HCT116 (cell line): ENCODE results near the gene GALNT6. TPM values are rescaled to one million over a fixed set of nuclear protein-coding genes. Genes with fewer than 3 reads are reported as not detected.

Experiments used
- ATAC-seq: fragments of 200-7000 bp; cut with Tn5 transposase; 2 replicates; pipeline ENCODE4 v1.9.1; 2020; ENCODE audit warnings: mild to moderate bottlenecking, moderate library complexity
- BruUV-seq: library from RNA; stranded (reverse); fragments of 400-500 nt; replicated peaks from 2 replicates; lab custom pipeline; 2021; lab: Mats Ljungman, UMichigan
- CTCF ChIA-PET: fragments of 300-600 bp; sonication (Branson Sonifier 250); formaldehyde crosslinking; loops from one replicate; lab custom pipeline; 2021; ENCODE audit warnings: antibody characterized with exemption; lab: Charles Lee
- POLR2A ChIA-PET: fragments of 300-600, 350-600 bp; sonication (Branson Sonifier 250); formaldehyde crosslinking; loops from one replicate; lab custom pipeline; 2021; ENCODE audit warnings: antibody characterized with exemption; lab: Charles Lee
- RAD21 ChIA-PET, 2 experiments: fragments of 300-600 bp; sonication (Branson Sonifier 250); formaldehyde crosslinking; loops; one replicate each; lab custom pipeline; 2023; ENCODE audit warnings: low total read pairs in 2 of 2; ENCODE audit not compliant: uncharacterized antibody in 2 of 2, unreplicated experiment in 2 of 2, low non-redundant PET in 1 of 2; lab: Charles Lee
- DNase-seq: peaks from one replicate; pipeline ENCODE4 v3.0.0-alpha.2; 2010; ENCODE audit warnings: low read depth, low spot score
- H2AFZ ChIP-seq: fragments of 200-600 bp; shearing (Covaris generic), sonication (generic); 2 replicates; pipeline ENCODE4 v1.6.1; 2017; ENCODE audit warnings: low read depth, mixed run types, mixed read lengths, antibody characterized with exemption, low read length; ENCODE audit not compliant: poor library complexity, severe bottlenecking
- H3K27ac ChIP-seq: 2 replicates; pipeline ENCODE4 v1.5.1; 2012; ENCODE audit warnings: low read depth, low read length
- H3K27me3 ChIP-seq: fragments of 200-600 bp; sonication (generic); 2 replicates; pipeline ENCODE4 v1.6.1; 2016; ENCODE audit warnings: mixed run types, low read length, mixed read lengths; ENCODE audit not compliant: insufficient read depth
- H3K36me3 ChIP-seq, 2 experiments: fragments of 200-500 bp in 1 of 2; fragments of 200-600 bp in 1 of 2; sonication (Bioruptor generic) in 1 of 2; sonication (generic) in 1 of 2; 2 replicates each; pipeline versions ENCODE4 v1.5.1 to v1.6.1; 2014 to 2016; ENCODE audit warnings: low read length in 2 of 2, inconsistent platforms in 1 of 2, mixed read lengths in 1 of 2, mixed run types in 1 of 2; ENCODE audit not compliant: insufficient read depth in 2 of 2, control insufficient read depth in 1 of 2
- H3K4me1 ChIP-seq, 2 experiments: fragments of 200-600 bp in 1 of 2; sonication (generic) in 1 of 2; 2 replicates each; pipeline versions ENCODE4 v1.5.1 to v1.6.1; 2012 to 2017; ENCODE audit warnings: low read length in 2 of 2, inconsistent platforms in 1 of 2, mild to moderate bottlenecking in 1 of 2, mixed read lengths in 1 of 2, mixed run types in 1 of 2, moderate library complexity in 1 of 2; ENCODE audit not compliant: insufficient read depth in 2 of 2, control insufficient read depth in 1 of 2
- H3K4me2 ChIP-seq: fragments of 200-600 bp; sonication (generic); 2 replicates; pipeline ENCODE4 v1.6.1; 2017; ENCODE audit warnings: mixed run types, low read length, mixed read lengths
- H3K4me3 ChIP-seq, 2 experiments: fragments of 200-600 bp in 1 of 2; sonication (generic) in 1 of 2; replicated peaks in 1 of 2; 2 replicates each; pipeline ENCODE4 v1.5.1; 2011 to 2016; ENCODE audit warnings: low read length in 2 of 2, control low read depth in 1 of 2, low read depth in 1 of 2, mild to moderate bottlenecking in 1 of 2, mixed read lengths in 1 of 2, mixed run types in 1 of 2
- H3K79me2 ChIP-seq: fragments of 200-600 bp; sonication (generic); 2 replicates; pipeline ENCODE4 v1.6.1; 2017; ENCODE audit warnings: mild to moderate bottlenecking, mixed run types, low read length, moderate library complexity, mixed read lengths; ENCODE audit not compliant: insufficient read depth
- H3K9ac ChIP-seq: fragments of 200-600 bp; sonication (generic); 2 replicates; pipeline ENCODE4 v1.6.1; 2016; ENCODE audit warnings: low read length, mixed read lengths
- H3K9me2 ChIP-seq: fragments of 200-600 bp; sonication (generic), shearing (Covaris generic); 2 replicates; pipeline ENCODE4 v1.6.1; 2017; ENCODE audit warnings: mixed run types, mild to moderate bottlenecking, moderate library complexity; ENCODE audit not compliant: insufficient read depth
- H3K9me3 ChIP-seq, 2 experiments: fragments of 200-500 bp in 1 of 2; fragments of 200-600 bp in 1 of 2; sonication (Bioruptor generic) in 1 of 2; sonication (generic) in 1 of 2; 2 replicates each; pipeline ENCODE4 v1.6.1; 2014 to 2017; ENCODE audit warnings: low read length in 2 of 2, mixed read lengths in 2 of 2, inconsistent platforms in 1 of 2, low read depth in 1 of 2, mild to moderate bottlenecking in 1 of 2, mixed run types in 1 of 2, moderate library complexity in 1 of 2; ENCODE audit not compliant: control insufficient read depth in 1 of 2, insufficient read depth in 1 of 2
- H4K20me1 ChIP-seq: fragments of 200-600 bp; sonication (generic), shearing (Covaris generic); 2 replicates; pipeline ENCODE4 v1.6.1; 2017; ENCODE audit warnings: mixed run types, mild to moderate bottlenecking, moderate library complexity; ENCODE audit not compliant: insufficient read depth
- CEBPB ChIP-seq: IDR thresholded peaks from 2 replicates; pipeline ENCODE4 v1.6.1; 2012; ENCODE audit warnings: low read depth
- EGR1 ChIP-seq: IDR thresholded peaks from 2 replicates; pipeline ENCODE4 v1.6.1; 2012; ENCODE audit warnings: low read depth
- EZH2 ChIP-seq: fragments of 200-600 bp; sonication (generic); IDR thresholded peaks from 2 replicates; pipeline ENCODE4 v1.6.1; 2017; ENCODE audit warnings: antibody characterized with exemption, mixed run types
- JUND ChIP-seq: IDR thresholded peaks from 2 replicates; pipeline ENCODE4 v1.6.1; 2012
- MAX ChIP-seq: IDR thresholded peaks from 2 replicates; pipeline ENCODE4 v1.6.1; 2012
- RAD21 ChIP-seq: IDR thresholded peaks from 2 replicates; pipeline ENCODE4 v1.6.1; 2012; ENCODE audit warnings: low read depth, mild to moderate bottlenecking
- SP1 ChIP-seq: IDR thresholded peaks from 2 replicates; pipeline ENCODE4 v1.6.1; 2012; ENCODE audit warnings: low read depth
- SRF ChIP-seq: IDR thresholded peaks from 2 replicates; pipeline ENCODE4 v1.6.1; 2012; ENCODE audit warnings: low read depth
- TCF7L2 ChIP-seq: IDR thresholded peaks from 2 replicates; pipeline ENCODE4 v1.7.0; 2011; ENCODE audit warnings: borderline replicate concordance, inconsistent platforms; ENCODE audit not compliant: insufficient read depth, insufficient read length; ENCODE audit errors: extremely low read depth
- YY1 ChIP-seq: IDR thresholded peaks from 2 replicates; pipeline ENCODE4 v1.6.1; 2011; ENCODE audit warnings: low read length, low read depth, moderate library complexity, mild to moderate bottlenecking; ENCODE audit not compliant: insufficient replicate concordance; ENCODE audit errors: extremely low read depth
- ZNF274 ChIP-seq: fragments of 200-500 bp; sonication (Bioruptor generic); IDR thresholded peaks from 2 replicates; pipeline ENCODE4 v1.6.1; 2014; ENCODE audit warnings: mild to moderate bottlenecking, low read depth, low read length, inconsistent platforms
- intact Hi-C: fragments of 100-400 bp; cut with micrococcal nuclease; formaldehyde crosslinking; loops from 2 replicates; pipeline ENCODE4 v1.10.0; 2022
- total RNA-seq: library from RNA; stranded (reverse); gene quantifications from one replicate; pipeline ENCODE4 v1.2.1, GENCODE V29; 2021; ENCODE audit not compliant: unreplicated experiment
- TF ChIP-seq, protein P1 (sequence below), 3 experiments: fragments of 200-600 bp in 1 of 3; sonication (generic) in 1 of 3; IDR thresholded peaks in 2 of 3; conservative IDR thresholded peaks in 1 of 3; 2 replicates each; pipeline ENCODE4 v1.5.1; 2012 to 2017; ENCODE audit warnings: low read depth in 2 of 3, low read length in 2 of 3, antibody characterized with exemption in 1 of 3, borderline replicate concordance in 1 of 3, control low read depth in 1 of 3, mild to moderate bottlenecking in 1 of 3, mixed read lengths in 1 of 3, mixed run types in 1 of 3, moderate library complexity in 1 of 3; ENCODE audit not compliant: insufficient read depth in 1 of 3
- TF ChIP-seq, protein P2 (sequence below): IDR thresholded peaks from 2 replicates; pipeline ENCODE4 v1.6.1; 2011; ENCODE audit warnings: mild to moderate bottlenecking, low read length, moderate library complexity; ENCODE audit not compliant: insufficient replicate concordance; ENCODE audit errors: extremely low read depth

The GALNT6 gene
- total RNA-seq, 1 experiment from 2014 or later: 16.4 TPM

DNA sequence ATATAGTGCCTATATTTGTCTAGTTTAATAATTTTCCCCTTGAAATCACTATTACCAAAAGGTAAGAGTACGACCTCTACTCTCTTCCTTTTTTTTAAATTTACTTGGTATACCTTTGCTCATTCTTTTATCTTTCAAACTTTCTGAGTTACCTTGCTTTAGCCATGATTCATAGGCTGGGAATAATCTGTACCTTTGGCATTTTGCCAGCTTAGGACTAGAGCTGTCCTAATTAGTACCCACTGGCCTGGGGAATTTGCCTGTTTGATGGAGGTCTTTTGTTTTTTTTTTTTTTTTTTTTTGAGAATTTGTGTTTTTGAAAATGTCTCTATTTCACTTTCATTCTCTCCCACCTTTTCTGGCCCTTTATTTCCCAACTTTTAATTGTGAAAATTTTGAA is 24.7 kb upstream of the GALNT6 start:
- H3K27me3 ChIP-seq: no peaks in the 10 kb centered on the region; the same call in 1 of the 2 replicates
- H3K4me3 ChIP-seq: no peak overlapping the region
- intact Hi-C loops: no loop called here
- H3K9ac ChIP-seq: no peak overlapping the region
- H3K4me1 ChIP-seq: no peaks in the 10 kb centered on the region
- no peaks in the 10 kb centered on the region for H3K79me2 ChIP-seq
- TF ChIP-seq SRF: no peak
- no peak for TF ChIP-seq CEBPB
- no peak for TF ChIP-seq JUND
- TF ChIP-seq RAD21: no peak
- TF ChIP-seq MAX: no peak
- no peak for TF ChIP-seq YY1
- TF ChIP-seq, protein P1, sequence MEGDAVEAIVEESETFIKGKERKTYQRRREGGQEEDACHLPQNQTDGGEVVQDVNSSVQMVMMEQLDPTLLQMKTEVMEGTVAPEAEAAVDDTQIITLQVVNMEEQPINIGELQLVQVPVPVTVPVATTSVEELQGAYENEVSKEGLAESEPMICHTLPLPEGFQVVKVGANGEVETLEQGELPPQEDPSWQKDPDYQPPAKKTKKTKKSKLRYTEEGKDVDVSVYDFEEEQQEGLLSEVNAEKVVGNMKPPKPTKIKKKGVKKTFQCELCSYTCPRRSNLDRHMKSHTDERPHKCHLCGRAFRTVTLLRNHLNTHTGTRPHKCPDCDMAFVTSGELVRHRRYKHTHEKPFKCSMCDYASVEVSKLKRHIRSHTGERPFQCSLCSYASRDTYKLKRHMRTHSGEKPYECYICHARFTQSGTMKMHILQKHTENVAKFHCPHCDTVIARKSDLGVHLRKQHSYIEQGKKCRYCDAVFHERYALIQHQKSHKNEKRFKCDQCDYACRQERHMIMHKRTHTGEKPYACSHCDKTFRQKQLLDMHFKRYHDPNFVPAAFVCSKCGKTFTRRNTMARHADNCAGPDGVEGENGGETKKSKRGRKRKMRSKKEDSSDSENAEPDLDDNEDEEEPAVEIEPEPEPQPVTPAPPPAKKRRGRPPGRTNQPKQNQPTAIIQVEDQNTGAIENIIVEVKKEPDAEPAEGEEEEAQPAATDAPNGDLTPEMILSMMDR (IDR thresholded peaks at IDR 0.05 in 2 of 3, conservative IDR thresholded peaks at IDR 0.05 in 1 of 3; ENCODE audit: borderline replicate concordance in 1 of 3, insufficient read depth in 1 of 3, low read depth in 2 of 3, low read length in 2 of 3): no peak
- TF ChIP-seq EZH2: no peak
- no peak for TF ChIP-seq TCF7L2
- TF ChIP-seq, protein P2, sequence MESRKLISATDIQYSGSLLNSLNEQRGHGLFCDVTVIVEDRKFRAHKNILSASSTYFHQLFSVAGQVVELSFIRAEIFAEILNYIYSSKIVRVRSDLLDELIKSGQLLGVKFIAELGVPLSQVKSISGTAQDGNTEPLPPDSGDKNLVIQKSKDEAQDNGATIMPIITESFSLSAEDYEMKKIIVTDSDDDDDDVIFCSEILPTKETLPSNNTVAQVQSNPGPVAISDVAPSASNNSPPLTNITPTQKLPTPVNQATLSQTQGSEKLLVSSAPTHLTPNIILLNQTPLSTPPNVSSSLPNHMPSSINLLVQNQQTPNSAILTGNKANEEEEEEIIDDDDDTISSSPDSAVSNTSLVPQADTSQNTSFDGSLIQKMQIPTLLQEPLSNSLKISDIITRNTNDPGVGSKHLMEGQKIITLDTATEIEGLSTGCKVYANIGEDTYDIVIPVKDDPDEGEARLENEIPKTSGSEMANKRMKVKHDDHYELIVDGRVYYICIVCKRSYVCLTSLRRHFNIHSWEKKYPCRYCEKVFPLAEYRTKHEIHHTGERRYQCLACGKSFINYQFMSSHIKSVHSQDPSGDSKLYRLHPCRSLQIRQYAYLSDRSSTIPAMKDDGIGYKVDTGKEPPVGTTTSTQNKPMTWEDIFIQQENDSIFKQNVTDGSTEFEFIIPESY: no peak
- no peak for TF ChIP-seq EGR1
- TF ChIP-seq SP1: no peak
- no peak for TF ChIP-seq ZNF274
- no peaks in the 10 kb centered on the region for H3K36me3 ChIP-seq
- RAD21 ChIA-PET: no interaction called here
- DNase-seq (no peak), ATAC-seq (no peak)
- H2AFZ ChIP-seq: no peak overlapping the region
- BruUV-seq: no TSS peak
- H3K9me2 ChIP-seq: no peaks in the 10 kb centered on the region
- CTCF ChIA-PET: no interaction called here
- H3K27ac ChIP-seq: no peak overlapping the region
- POLR2A ChIA-PET: no interaction called here
- H3K9me3 ChIP-seq: no peaks in the 10 kb centered on the region
- no peak overlapping the region for H3K4me2 ChIP-seq
- no peaks in the 10 kb centered on the region for H4K20me1 ChIP-seq
